ENCODE results near the gene RARB. TPM values are rescaled to one million over a fixed set of nuclear protein-coding genes. Genes with fewer than 3 reads are reported as not detected.
A peak's percentile ranks its signal among the peaks of the same experiment; 100 is the strongest.

RARB gene
- total RNA-seq, 4 donors from 2014 or later = 13.1 to 45.8 (median 25.3) TPM

- Histone ChIP-seq H3K9me3 (no peaks in the 10 kb centered on the region), H3K36me3 (peaks cover 0 to 14% of the 10 kb centered on the region in 2 donors), H3K27ac (peak overlapping the region in 1 of 4 donors; percentile 44), H3K4me1 (peaks cover 26 to 77% (median 29%) of the 10 kb centered on the region in 3 donors), H3K4me3 (no peak overlapping the region), H3K27me3 (no peaks in the 10 kb centered on the region)
- 67 to 80% methylated on average over 2 to 5 of the region's 5 CpGs for WGBS, 2 donors (ENCODE audit: low coverage in 1 of 2)
- TF ChIP-seq EP300 (IDR thresholded peaks at IDR 0.05) = no peak
- TF ChIP-seq POLR2A (IDR thresholded peaks at IDR 0.05) = no peak
- no peak for TF ChIP-seq POLR2AphosphoS5 (IDR thresholded peaks at IDR 0.05)
- no peak for TF ChIP-seq CTCF (IDR thresholded peaks at IDR 0.05)
- ATAC-seq = no peak
These were observed 37.3 kb downstream of the RARB start for GRCh38 chr3:25465266-25465860.

- Histone ChIP-seq H3K4me1 (peaks cover 33 to 77% (median 52%) of the 10 kb centered on the region in 3 donors), H3K27me3 (no peaks in the 10 kb centered on the region), H3K27ac (no peak overlapping the region), H3K9me3 (no peaks in the 10 kb centered on the region), H3K4me3 (no peak overlapping the region), H3K36me3 (no peaks in the 10 kb centered on the region)
- 3 to 16% methylated on average over 4 to 6 of the region's 6 CpGs for WGBS, 2 donors (ENCODE audit: low coverage in 1 of 2)
- ATAC-seq = peak; percentile 83
- TF ChIP-seq POLR2AphosphoS5 (IDR thresholded peaks at IDR 0.05) (peak; percentile 69), POLR2A (IDR thresholded peaks at IDR 0.05) (no peak), CTCF (IDR thresholded peaks at IDR 0.05) (peak in 3 of 4 experiments; percentile 34 to 61 (median 55)), EP300 (IDR thresholded peaks at IDR 0.05) (no peak)
These were observed 40.8 kb downstream of the RARB start for GRCh38 chr3:25468866-25469319.

- peak; percentile 38 for ATAC-seq
- H3K4me3 ChIP-seq = no peak overlapping the region
- H3K36me3 ChIP-seq = no peaks in the 10 kb centered on the region
- H3K9me3 ChIP-seq = no peaks in the 10 kb centered on the region
- H3K27ac ChIP-seq = no peak overlapping the region
- H3K27me3 ChIP-seq = no peaks in the 10 kb centered on the region
- H3K4me1 ChIP-seq = peaks cover 28 to 77% (median 51%) of the 10 kb centered on the region in 3 donors
- TF ChIP-seq POLR2AphosphoS5 (IDR thresholded peaks at IDR 0.05) (no peak), POLR2A (IDR thresholded peaks at IDR 0.05) (no peak), CTCF (IDR thresholded peaks at IDR 0.05) (no peak), EP300 (IDR thresholded peaks at IDR 0.05) (no peak)
- WGBS, 2 donors (ENCODE audit: low coverage in 1 of 2) = 14 to 18% methylated on average over 1 to 2 of the region's 2 CpGs
These were observed 41.5 kb downstream of the RARB start for GRCh38 chr3:25469558-25469957.

- WGBS, 2 donors (ENCODE audit: low coverage in 1 of 2) = 44 to 48% methylated on average over 9 of the region's 9 CpGs
- no peaks in the 10 kb centered on the region for H3K9me3 ChIP-seq
- peak overlapping the region in 1 of 4 donors; percentile 75 for H3K27ac ChIP-seq
- no peaks in the 10 kb centered on the region for H3K27me3 ChIP-seq
- ATAC-seq = no peak
- H3K36me3 ChIP-seq = no peaks in the 10 kb centered on the region
- no peak overlapping the region for H3K4me3 ChIP-seq
- TF ChIP-seq CTCF (IDR thresholded peaks at IDR 0.05) (no peak), EP300 (IDR thresholded peaks at IDR 0.05) (no peak)
- H3K4me1 ChIP-seq = peaks cover 28 to 73% (median 49%) of the 10 kb centered on the region in 3 donors
These were observed 43.2 kb downstream of the RARB start for GRCh38 chr3:25471081-25471768.

GRCh38 chr3:25472153-25472552, 44.1 kb downstream of the RARB start:
- H3K27ac ChIP-seq = peak overlapping the region in 1 of 4 donors; percentile 75
- no peak overlapping the region for H3K4me3 ChIP-seq
- TF ChIP-seq POLR2AphosphoS5 (IDR thresholded peaks at IDR 0.05) (no peak), CTCF (IDR thresholded peaks at IDR 0.05) (no peak), POLR2A (IDR thresholded peaks at IDR 0.05) (no peak)

More at GRCh38 chr3:25472153-25472552, 44.1 kb downstream of the RARB start:
- H3K36me3 ChIP-seq = no peaks in the 10 kb centered on the region
- no peak for ATAC-seq
- peaks cover 28 to 74% (median 52%) of the 10 kb centered on the region in 3 donors for H3K4me1 ChIP-seq
- no peaks in the 10 kb centered on the region for H3K9me3 ChIP-seq
- H3K27me3 ChIP-seq = no peaks in the 10 kb centered on the region
- WGBS, 2 donors (ENCODE audit: low coverage in 1 of 2) = 98 to 100% methylated on average over 2 to 5 of the region's 5 CpGs
